Liver (tissue), 9 donors: Measurements from ENCODE around the gene GPR18. TPM values are rescaled to one million over a fixed set of nuclear protein-coding genes. Genes with fewer than 3 reads are reported as not detected.

Source experiments
- DNase-seq: peaks from one replicate; pipeline ENCODE4 v3.0.0-alpha.2; 2017; ENCODE audit warnings: low spot score
- H3K27ac ChIP-seq, 2 donors: one replicate each; pipeline ENCODE4 v1.7.0; 2013; ENCODE audit warnings: inconsistent platforms in 2 of 2, low read length in 2 of 2, control low read depth in 1 of 2, low read depth in 1 of 2, mild to moderate bottlenecking in 1 of 2
- H3K27me3 ChIP-seq, 4 donors: one replicate each; pipeline versions ENCODE4 v1.6.1 to v1.7.0; 2013; ENCODE audit warnings: low read length in 3 of 4, inconsistent platforms in 1 of 4, mild to moderate bottlenecking in 1 of 4, moderate library complexity in 1 of 4; ENCODE audit not compliant: control insufficient read depth in 4 of 4, insufficient read depth in 4 of 4
- H3K36me3 ChIP-seq, 4 donors: one replicate each; pipeline versions ENCODE4 v1.6.1 to v1.7.0; 2013; ENCODE audit warnings: low read length in 3 of 4, mild to moderate bottlenecking in 3 of 4, low read depth in 1 of 4, moderate library complexity in 1 of 4; ENCODE audit not compliant: control insufficient read depth in 4 of 4, insufficient read depth in 3 of 4
- H3K4me1 ChIP-seq, 4 donors: one replicate each; pipeline versions ENCODE4 v1.6.1 to v1.7.0; 2013; ENCODE audit warnings: low read length in 3 of 4, mild to moderate bottlenecking in 3 of 4, moderate library complexity in 1 of 4; ENCODE audit not compliant: control insufficient read depth in 4 of 4, insufficient read depth in 4 of 4
- H3K4me3 ChIP-seq, 3 donors: one replicate each; pipeline versions ENCODE4 v1.6.1 to v1.7.0; 2013; ENCODE audit warnings: low read length in 3 of 3, control low read depth in 1 of 3, low read depth in 1 of 3, mild to moderate bottlenecking in 1 of 3
- H3K9ac ChIP-seq, 2 donors: one replicate each; pipeline ENCODE4 v1.7.0; 2013; ENCODE audit warnings: low read length in 2 of 2, mild to moderate bottlenecking in 2 of 2, moderate library complexity in 2 of 2, control low read depth in 1 of 2, low read depth in 1 of 2
- H3K9me3 ChIP-seq, 4 donors: one replicate each; pipeline versions ENCODE4 v1.6.1 to v1.7.0; 2013; ENCODE audit warnings: low read length in 3 of 4; ENCODE audit not compliant: control insufficient read depth in 4 of 4
- ATF3 ChIP-seq: IDR thresholded peaks from 2 replicates; pipeline ENCODE4 v1.6.1; 2016; ENCODE audit warnings: antibody characterized with exemption
- CTCF ChIP-seq: fragments of 150-350 bp; IDR thresholded peaks from 2 replicates; pipeline ENCODE4 v1.5.1; 2017; ENCODE audit warnings: improper control_type of control experiment, low read depth, low read length; ENCODE audit not compliant: missing input control
- EGR1 ChIP-seq, 2 donors: IDR thresholded peaks; 2 replicates each; pipeline ENCODE4 v1.6.1; 2016 to 2018; ENCODE audit warnings: antibody characterized with exemption in 2 of 2, low read depth in 2 of 2
- FOXA1 ChIP-seq: IDR thresholded peaks from 2 replicates; pipeline ENCODE4 v1.6.1; 2016; ENCODE audit warnings: antibody characterized with exemption
- GABPA ChIP-seq, 2 donors: IDR thresholded peaks in 1 of 2; conservative IDR thresholded peaks in 1 of 2; 2 replicates each; pipeline ENCODE4 v1.6.1; 2016; ENCODE audit warnings: antibody characterized with exemption in 2 of 2, mild to moderate bottlenecking in 1 of 2, moderate library complexity in 1 of 2
- HNF4A ChIP-seq, 2 donors: conservative IDR thresholded peaks; 2 replicates each; pipeline ENCODE4 v1.6.1; 2016; ENCODE audit warnings: antibody characterized with exemption in 2 of 2, mild to moderate bottlenecking in 2 of 2
- HNF4G ChIP-seq: IDR thresholded peaks from 2 replicates; pipeline ENCODE4 v1.6.1; 2016; ENCODE audit warnings: antibody characterized with exemption
- MAX ChIP-seq: IDR thresholded peaks from 2 replicates; pipeline ENCODE4 v1.6.1; 2016; ENCODE audit warnings: antibody characterized with exemption
- REST ChIP-seq: IDR thresholded peaks from 2 replicates; pipeline ENCODE4 v1.6.1; 2016; ENCODE audit warnings: antibody characterized with exemption, mild to moderate bottlenecking
- RXRA ChIP-seq, 2 donors: IDR thresholded peaks; 2 replicates each; pipeline ENCODE4 v1.6.1; 2017 to 2018; ENCODE audit warnings: antibody characterized with exemption in 2 of 2, mild to moderate bottlenecking in 1 of 2
- TAF1 ChIP-seq: conservative IDR thresholded peaks from 2 replicates; pipeline ENCODE4 v1.6.1; 2016; ENCODE audit warnings: antibody characterized with exemption, mild to moderate bottlenecking
- YY1 ChIP-seq: IDR thresholded peaks from 2 replicates; pipeline ENCODE4 v1.6.1; 2016; ENCODE audit warnings: antibody characterized with exemption, mild to moderate bottlenecking
- ZBTB33 ChIP-seq: IDR thresholded peaks from 2 replicates; pipeline ENCODE4 v1.6.1; 2016; ENCODE audit warnings: antibody characterized with exemption
- WGBS: extraction: QIAGEN DNeasy Blood & Tissue Kit; methylation state at CpG from one replicate; pipeline ENCODE4 v1.1.7; 2013; 5-methylcytosine and 5-hydroxymethylcytosine counted together
- polyA plus RNA-seq, 2 donors: library from polyadenylated mRNA; stranded (reverse) in 1 of 2; unstranded in 1 of 2; fragments of 200-250 nt in 1 of 2; fragments of >200 nt in 1 of 2; fragmentation: Nextera tagmentation in 1 of 2; extraction: Ambion mirVana in 1 of 2; gene quantifications; one replicate each; pipeline versions ENCODE4 v1.2.1 to v1.2.3, GENCODE V29; 2013 to 2015
- total RNA-seq, 2 donors: library from RNA; depleted of rRNA; stranded (reverse); fragments of >200 nt; gene quantifications; one replicate each; pipeline ENCODE4 v1.2.3, GENCODE V29; 2014
- donor health status: healthy.
- donor health status: healthy.
- donor health status: healthy.
- donor health status: healthy.
- donor health status: healthy.

GPR18 gene
- total and polyA plus RNA-seq, 4 donors: 0.13 to 1.0 (median 0.41) TPM

GRCh38 chr13:99302637-99303505 is 44.7 kb upstream of the GPR18 start:
- Histone ChIP-seq H3K27ac (peak overlapping the region in 1 of 2 donors; percentile 19), H3K9me3 (no peaks in the 10 kb centered on the region), H3K9ac (no peak overlapping the region), H3K4me1 (no peaks in the 10 kb centered on the region), H3K27me3 (no peaks in the 10 kb centered on the region), H3K4me3 (no peak overlapping the region), H3K36me3 (no peaks in the 10 kb centered on the region)
- DNase-seq: no peak
- 91% methylated on average over 8 of the region's 8 CpGs for WGBS
- no peak for TF ChIP-seq YY1
- no peak for TF ChIP-seq EGR1 (IDR thresholded peaks at IDR 0.05; ENCODE audit: low read depth in 2 of 2)
- no peak for TF ChIP-seq MAX
- TF ChIP-seq REST: no peak
- TF ChIP-seq ATF3: no peak
- TF ChIP-seq FOXA1: no peak
- no peak for TF ChIP-seq CTCF
- TF ChIP-seq GABPA (IDR thresholded peaks at IDR 0.05 in 1 of 2, conservative IDR thresholded peaks at IDR 0.05 in 1 of 2): no peak
- no peak for TF ChIP-seq RXRA (IDR thresholded peaks at IDR 0.05)
- TF ChIP-seq HNF4G: no peak
- no peak for TF ChIP-seq TAF1
- no peak for TF ChIP-seq HNF4A (conservative IDR thresholded peaks at IDR 0.05)
- no peak for TF ChIP-seq ZBTB33
